ENCODE results near the gene CSF2RB.
A peak's percentile ranks its signal among the peaks of the same experiment; 100 is the strongest.

CSF2RB gene

GRCh38 chr22:36940676-36941075, 27.2 kb downstream of the CSF2RB start:
- H3K4me3 ChIP-seq (ENCODE audit: severe bottlenecking), result no peak overlapping the region
- no peaks in the 10 kb centered on the region for H3K27me3 ChIP-seq (ENCODE audit: insufficient read depth, poor library complexity, severe bottlenecking)
- no peak for TF ChIP-seq CTCF (IDR thresholded peaks at IDR 0.05; ENCODE audit: poor library complexity, severe bottlenecking)
- no peaks in the 10 kb centered on the region for H3K36me3 ChIP-seq (ENCODE audit: low read depth)
- no peak overlapping the region for H3K27ac ChIP-seq (ENCODE audit: poor library complexity, severe bottlenecking)
- ATAC-seq (ENCODE audit: low read depth) (no peak), DNase-seq (ENCODE audit: low spot score) (no peak)
- no peaks in the 10 kb centered on the region for H3K4me1 ChIP-seq (ENCODE audit: insufficient read depth, poor library complexity, severe bottlenecking)
- H3K9me3 ChIP-seq (ENCODE audit: severe bottlenecking), result no peaks in the 10 kb centered on the region

GRCh38 chr22:36942556-36942955, 29.1 kb downstream of the CSF2RB start:
- TF ChIP-seq CTCF (IDR thresholded peaks at IDR 0.05; ENCODE audit: poor library complexity, severe bottlenecking), result no peak
- no peaks in the 10 kb centered on the region for H3K4me1 ChIP-seq (ENCODE audit: insufficient read depth, poor library complexity, severe bottlenecking)
- H3K27me3 ChIP-seq (ENCODE audit: insufficient read depth, poor library complexity, severe bottlenecking), result no peaks in the 10 kb centered on the region
- no peak overlapping the region for H3K4me3 ChIP-seq (ENCODE audit: severe bottlenecking)
- no peaks in the 10 kb centered on the region for H3K9me3 ChIP-seq (ENCODE audit: severe bottlenecking)
- no peaks in the 10 kb centered on the region for H3K36me3 ChIP-seq (ENCODE audit: low read depth)
- DNase-seq (ENCODE audit: low spot score) (no peak), ATAC-seq (ENCODE audit: low read depth) (no peak)
- H3K27ac ChIP-seq (ENCODE audit: poor library complexity, severe bottlenecking), result no peak overlapping the region

- DNase-seq (ENCODE audit: low spot score), result no peak
Observed at GRCh38 chr22:36946421-36947158, 33.2 kb downstream of the CSF2RB start.

GRCh38 chr22:36948273-36949225, 35.1 kb downstream of the CSF2RB start:
- Histone ChIP-seq H3K27ac (ENCODE audit: poor library complexity, severe bottlenecking) (no peak overlapping the region), H3K9me3 (ENCODE audit: severe bottlenecking) (no peaks in the 10 kb centered on the region), H3K4me3 (ENCODE audit: severe bottlenecking) (no peak overlapping the region), H3K36me3 (ENCODE audit: low read depth) (no peaks in the 10 kb centered on the region), H3K4me1 (ENCODE audit: insufficient read depth, poor library complexity, severe bottlenecking) (no peaks in the 10 kb centered on the region), H3K27me3 (ENCODE audit: insufficient read depth, poor library complexity, severe bottlenecking) (no peaks in the 10 kb centered on the region)
- DNase-seq (ENCODE audit: low spot score) (no peak), ATAC-seq (ENCODE audit: low read depth) (no peak)
- no peak for TF ChIP-seq CTCF (IDR thresholded peaks at IDR 0.05; ENCODE audit: poor library complexity, severe bottlenecking)

More at GRCh38 chr22:36946421-36947158, 33.2 kb downstream of the CSF2RB start:
- Histone ChIP-seq H3K27me3 (ENCODE audit: insufficient read depth, poor library complexity, severe bottlenecking) (no peaks in the 10 kb centered on the region), H3K36me3 (ENCODE audit: low read depth) (no peaks in the 10 kb centered on the region), H3K4me3 (ENCODE audit: severe bottlenecking) (no peak overlapping the region), H3K27ac (ENCODE audit: poor library complexity, severe bottlenecking) (no peak overlapping the region), H3K9me3 (ENCODE audit: severe bottlenecking) (no peaks in the 10 kb centered on the region), H3K4me1 (ENCODE audit: insufficient read depth, poor library complexity, severe bottlenecking) (no peaks in the 10 kb centered on the region)
- TF ChIP-seq CTCF (IDR thresholded peaks at IDR 0.05; ENCODE audit: poor library complexity, severe bottlenecking), result peak; percentile 17
- no peak for ATAC-seq (ENCODE audit: low read depth)
